WTC11 (cell line): Measurements from ENCODE around the gene SLC26A11. TPM values are rescaled to one million over a fixed set of nuclear protein-coding genes. Genes with fewer than 3 reads are reported as not detected.

Experiments used
- AFF4 ChIP-seq: sonication (generic); formaldehyde crosslinking; IDR thresholded peaks from 2 replicates; pipeline ENCODE4 v1.8.1; 2023; ENCODE audit warnings: mild to moderate bottlenecking, missing genetic modification reagents, borderline replicate concordance
- ARID4B ChIP-seq: sonication (generic); formaldehyde crosslinking; IDR thresholded peaks from 2 replicates; pipeline ENCODE4 v1.8.0; 2023; ENCODE audit warnings: missing genetic modification reagents, mild to moderate bottlenecking, borderline replicate concordance
- ATF1 ChIP-seq: sonication (generic); formaldehyde crosslinking; IDR thresholded peaks from 2 replicates; pipeline ENCODE4 v1.8.1; 2023; ENCODE audit warnings: mild to moderate bottlenecking, moderate library complexity, missing genetic modification reagents
- ATF3 ChIP-seq: sonication (generic); formaldehyde crosslinking; conservative IDR thresholded peaks from 2 replicates; pipeline ENCODE4 v1.8.1; 2022; ENCODE audit warnings: mild to moderate bottlenecking, missing genetic modification reagents
- KAT7 ChIP-seq: sonication (generic); formaldehyde crosslinking; IDR thresholded peaks from 2 replicates; pipeline ENCODE4 v1.8.1; 2023; ENCODE audit warnings: missing genetic modification reagents, mild to moderate bottlenecking, borderline replicate concordance
- MAX ChIP-seq: sonication (generic); formaldehyde crosslinking; IDR thresholded peaks from 2 replicates; pipeline ENCODE4 v1.8.0; 2022; ENCODE audit warnings: mild to moderate bottlenecking, missing genetic modification reagents
- NFE2L1 ChIP-seq: sonication (generic); formaldehyde crosslinking; IDR thresholded peaks from 2 replicates; pipeline ENCODE4 v1.8.1; 2023; ENCODE audit warnings: missing genetic modification reagents
- OVOL2 ChIP-seq: fragments of 250-450 bp; sonication (Bioruptor Pico); IDR thresholded peaks from 2 replicates; pipeline ENCODE4 v1.9.0; 2021; ENCODE audit warnings: mild to moderate bottlenecking, borderline replicate concordance
- SOX15 ChIP-seq: fragments of 250-450 bp; sonication (Bioruptor Pico); IDR thresholded peaks from 2 replicates; pipeline ENCODE4 v1.9.0; 2021; ENCODE audit warnings: mild to moderate bottlenecking
- TEAD1 ChIP-seq: sonication (generic); formaldehyde crosslinking; IDR thresholded peaks from 2 replicates; pipeline ENCODE4 v1.8.0; 2022; ENCODE audit warnings: mild to moderate bottlenecking, missing genetic modification reagents
- ZNF263 ChIP-seq: sonication (generic); formaldehyde crosslinking; IDR thresholded peaks from 2 replicates; pipeline ENCODE4 v1.8.1; 2022; ENCODE audit warnings: low read depth, mild to moderate bottlenecking, moderate library complexity, missing genetic modification reagents
- ZNF425 ChIP-seq: fragments of 250-450 bp; sonication (Bioruptor Pico); conservative IDR thresholded peaks from 2 replicates; pipeline ENCODE4 v1.9.0; 2021; ENCODE audit warnings: mild to moderate bottlenecking
- ZNF512 ChIP-seq: sonication (generic); formaldehyde crosslinking; IDR thresholded peaks from 2 replicates; pipeline ENCODE4 v1.8.1; 2022; ENCODE audit warnings: missing genetic modification reagents, borderline replicate concordance
- ZSCAN18 ChIP-seq: fragments of 250-450 bp; sonication (Bioruptor Pico); IDR thresholded peaks from 2 replicates; pipeline ENCODE4 v2.1.2; 2022; ENCODE audit warnings: mild to moderate bottlenecking, moderate library complexity
- total RNA-seq: library from RNA; stranded (reverse); gene quantifications from 3 replicates; pipeline ENCODE4 v1.2.3, GENCODE V29; 2021

SLC26A11 gene
- total RNA-seq, 1 experiment from 2014 or later: 26.4 TPM

- no peak for TF ChIP-seq ZNF425 (CRISPR knock-in tag)
- TF ChIP-seq OVOL2 (CRISPR knock-in tag): no peak
- no peak for TF ChIP-seq ZNF512 (CRISPR knock-in tag)
- no peak for TF ChIP-seq ZSCAN18 (CRISPR knock-in tag)
- TF ChIP-seq NFE2L1 (CRISPR knock-in tag): peak; percentile 85; the same call in 1 of the 2 replicates
- 0 out of 2 replicates have a peak, but pooled peaks have one; percentile 47 for TF ChIP-seq AFF4 (CRISPR knock-in tag)
- no peak for TF ChIP-seq SOX15
- TF ChIP-seq TEAD1: peak; percentile 72; the same call in 1 of the 2 replicates
- TF ChIP-seq KAT7 (CRISPR knock-in tag): no peak
- 0 out of 2 replicates have a peak, but pooled peaks have one; percentile 28 for TF ChIP-seq ARID4B (CRISPR knock-in tag)
- no peak for TF ChIP-seq ATF3 (CRISPR knock-in tag)
- TF ChIP-seq MAX (CRISPR knock-in tag): peak; percentile 69
- no peak for TF ChIP-seq ZNF263 (CRISPR knock-in tag)
- no peak for TF ChIP-seq ATF1 (CRISPR knock-in tag)
Observed at GRCh38 chr17:80270104-80270503, 49.9 kb downstream of the SLC26A11 start (continued).
